Natural killer cell treated with Interleukin-12 subunit alpha and Interleukin-12 subunit beta and Interleukin-15 and Interleukin-18, amount 100 ng/mL, for 72 hours (primary cell): ENCODE results near the gene LCE1D. TPM values are rescaled to one million over a fixed set of nuclear protein-coding genes. Genes with fewer than 3 reads are reported as not detected.

Experiments
- ATAC-seq, 2 donors: fragments of 150-1000 bp; cut with Tn5 transposase in 1 of 2; sonication (Bioruptor Pico), chemical (Tn5 transposase) in 1 of 2; 2 replicates each; pipeline ENCODE4 v1.10.0; 2021
- DNase-seq: peaks from one replicate; pipeline ENCODE4 v3.0.0; 2022; ENCODE audit warnings: low spot score
- H3K27ac Mint-ChIP-seq, 2 donors: 1 replicate in 1 of 2; 2 replicates in 1 of 2; pipeline ENCODE4 v1.8.0; 2022; ENCODE audit warnings: mixed read lengths in 2 of 2, mild to moderate bottlenecking in 1 of 2, moderate library complexity in 1 of 2
- H3K27me3 Mint-ChIP-seq, 2 donors: 1 replicate in 1 of 2; 2 replicates in 1 of 2; pipeline ENCODE4 v1.8.0; 2022; ENCODE audit warnings: mixed read lengths in 2 of 2
- H3K36me3 Mint-ChIP-seq: one replicate; pipeline ENCODE4 v1.8.0; 2022; ENCODE audit warnings: mixed read lengths
- H3K4me1 Mint-ChIP-seq, 2 donors: 1 replicate in 1 of 2; 2 replicates in 1 of 2; pipeline ENCODE4 v1.8.0; 2022; ENCODE audit warnings: low read depth in 2 of 2, mixed read lengths in 2 of 2, mild to moderate bottlenecking in 1 of 2
- H3K4me3 Mint-ChIP-seq: one replicate; pipeline ENCODE4 v1.8.0; 2022; ENCODE audit warnings: mixed read lengths
- H3K9me3 Mint-ChIP-seq: 2 replicates; pipeline ENCODE4 v1.8.0; 2022; ENCODE audit warnings: mixed read lengths
- total RNA-seq, 2 donors: library from RNA; stranded (reverse); gene quantifications; one replicate each; pipeline ENCODE4 v1.2.3, GENCODE V29; 2022

The LCE1D gene
- total RNA-seq, 2 donors from 2014 or later: not detected

GRCh38 chr1:152776361-152776760, 20.2 kb upstream of the LCE1D start:
- Mint-ChIP-seq H3K27me3 (peaks cover 20 to 56% of the 10 kb centered on the region in 2 donors), H3K4me1 (no peaks in the 10 kb centered on the region), H3K4me3 (no peak overlapping the region), H3K36me3 (no peaks in the 10 kb centered on the region), H3K9me3 (no peaks in the 10 kb centered on the region), H3K27ac (no peak overlapping the region)
- DNase-seq (no peak), ATAC-seq (no peak)

GRCh38 chr1:152777510-152778137, 18.9 kb upstream of the LCE1D start:
- ATAC-seq (no peak), DNase-seq (no peak)
- no peak overlapping the region for H3K4me3 Mint-ChIP-seq
- no peaks in the 10 kb centered on the region for H3K4me1 Mint-ChIP-seq
- H3K27me3 Mint-ChIP-seq: peaks cover 17 to 49% of the 10 kb centered on the region in 2 donors
- H3K27ac Mint-ChIP-seq: no peak overlapping the region
- H3K36me3 Mint-ChIP-seq: no peaks in the 10 kb centered on the region
- no peaks in the 10 kb centered on the region for H3K9me3 Mint-ChIP-seq

GRCh38 chr1:152783095-152783494, 13.4 kb upstream of the LCE1D start:
- Mint-ChIP-seq H3K4me3 (no peak overlapping the region), H3K27ac (no peak overlapping the region), H3K4me1 (peaks cover 0 to 5% of the 10 kb centered on the region in 2 donors), H3K36me3 (no peaks in the 10 kb centered on the region), H3K27me3 (peaks cover 24 to 49% of the 10 kb centered on the region in 2 donors), H3K9me3 (no peaks in the 10 kb centered on the region)
- ATAC-seq: peak in 1 of 2 donors; percentile 53
- DNase-seq: no peak

- Mint-ChIP-seq H3K36me3 (no peaks in the 10 kb centered on the region), H3K9me3 (no peaks in the 10 kb centered on the region), H3K4me3 (no peak within 1 kb of the TSS), H3K27ac (no peak within 1 kb of the TSS), H3K4me1 (peaks cover 0 to 5% of the 10 kb centered on the region in 2 donors), H3K27me3 (peaks cover 20 to 58% of the 10 kb centered on the region in 2 donors)
- peak in 1 of 2 donors; percentile 40 for ATAC-seq
- DNase-seq: no peak
Observed at GRCh38 chr1:152786077-152786476, 10.4 kb upstream of the LCE1D start, which contains the start of gene LCE1E. Gene LCE1E, plus strand, starts transcription at chr1:152786257. Its CDS starts 1,043 bp downstream, at chr1:152787300.

GRCh38 chr1:152795686-152796085, 835 bp upstream of the LCE1D start:
- ATAC-seq (no peak), DNase-seq (no peak)
- Mint-ChIP-seq H3K27me3 (peaks cover 8 to 54% of the 10 kb centered on the region in 2 donors), H3K9me3 (no peaks in the 10 kb centered on the region), H3K4me3 (no peak overlapping the region), H3K27ac (no peak overlapping the region), H3K36me3 (no peaks in the 10 kb centered on the region), H3K4me1 (no peaks in the 10 kb centered on the region)

- Mint-ChIP-seq H3K27ac (no peak overlapping the region), H3K9me3 (no peaks in the 10 kb centered on the region), H3K4me3 (no peak overlapping the region), H3K4me1 (no peaks in the 10 kb centered on the region), H3K27me3 (peaks cover 20 to 46% of the 10 kb centered on the region in 2 donors), H3K36me3 (no peaks in the 10 kb centered on the region)
- no peak for DNase-seq
- no peak for ATAC-seq
Observed at GRCh38 chr1:152801333-152801732, 4.8 kb downstream of the LCE1D start.

GRCh38 chr1:152806576-152806975, 10.1 kb downstream of the LCE1D start, which contains the start of gene LCE1C:
Gene LCE1C, minus strand, starts transcription at chr1:152806651. Its CDS starts 1,173 bp downstream, at chr1:152805478.
- Mint-ChIP-seq H3K9me3 (no peaks in the 10 kb centered on the region), H3K27ac (no peak within 1 kb of the TSS), H3K4me3 (no peak within 1 kb of the TSS), H3K36me3 (no peaks in the 10 kb centered on the region), H3K4me1 (no peaks in the 10 kb centered on the region), H3K27me3 (peaks cover 18 to 39% of the 10 kb centered on the region in 2 donors)
- no peak for DNase-seq
- no peak for ATAC-seq

GRCh38 chr1:152811050-152811449, 14.5 kb downstream of the LCE1D start:
- peak in 1 of 2 donors; percentile 63 for ATAC-seq
- Mint-ChIP-seq H3K4me1 (no peaks in the 10 kb centered on the region), H3K4me3 (no peak overlapping the region), H3K27ac (no peak overlapping the region), H3K27me3 (peaks cover 5 to 25% of the 10 kb centered on the region in 2 donors), H3K9me3 (no peaks in the 10 kb centered on the region), H3K36me3 (no peaks in the 10 kb centered on the region)
- no peak for DNase-seq

GRCh38 chr1:152811671-152812070, 15.2 kb downstream of the LCE1D start, which contains the start of gene LCE1B:
Gene LCE1B, plus strand, starts transcription at chr1:152811971. Its CDS starts 476 bp downstream, at chr1:152812447.
- H3K4me1 Mint-ChIP-seq: no peaks in the 10 kb centered on the region
- H3K4me3 Mint-ChIP-seq: no peak within 1 kb of the TSS
- no peaks in the 10 kb centered on the region for H3K36me3 Mint-ChIP-seq
- H3K9me3 Mint-ChIP-seq: no peaks in the 10 kb centered on the region
- no peak within 1 kb of the TSS for H3K27ac Mint-ChIP-seq
- H3K27me3 Mint-ChIP-seq: peaks cover 5 to 29% of the 10 kb centered on the region in 2 donors
- ATAC-seq: no peak
- DNase-seq: no peak

- H3K27me3 Mint-ChIP-seq: peaks cover 16 to 28% of the 10 kb centered on the region in 2 donors
- H3K36me3 Mint-ChIP-seq: no peaks in the 10 kb centered on the region
- DNase-seq: no peak
- H3K27ac Mint-ChIP-seq: no peak overlapping the region
- H3K9me3 Mint-ChIP-seq: no peaks in the 10 kb centered on the region
- no peak for ATAC-seq
- no peaks in the 10 kb centered on the region for H3K4me1 Mint-ChIP-seq
- no peak overlapping the region for H3K4me3 Mint-ChIP-seq
Observed at GRCh38 chr1:152817309-152817708, 20.8 kb downstream of the LCE1D start.

GRCh38 chr1:152823294-152823693, 26.8 kb downstream of the LCE1D start:
- no peaks in the 10 kb centered on the region for H3K9me3 Mint-ChIP-seq
- ATAC-seq: no peak

GRCh38 chr1:152824964-152825363, 28.4 kb downstream of the LCE1D start:
- Mint-ChIP-seq H3K4me1 (no peaks in the 10 kb centered on the region), H3K4me3 (no peak overlapping the region), H3K27ac (no peak overlapping the region), H3K9me3 (no peaks in the 10 kb centered on the region), H3K27me3 (peaks cover 33 to 51% of the 10 kb centered on the region in 2 donors), H3K36me3 (no peaks in the 10 kb centered on the region)
- DNase-seq (no peak), ATAC-seq (peak in 1 of 2 donors; percentile 20)

More at GRCh38 chr1:152823294-152823693, 26.8 kb downstream of the LCE1D start:
- Mint-ChIP-seq H3K27ac (no peak overlapping the region), H3K4me3 (no peak overlapping the region), H3K4me1 (no peaks in the 10 kb centered on the region), H3K36me3 (no peaks in the 10 kb centered on the region), H3K27me3 (peaks cover 34 to 45% of the 10 kb centered on the region in 2 donors)
- no peak for DNase-seq

- no peak within 1 kb of the TSS for H3K27ac Mint-ChIP-seq
Observed at GRCh38 chr1:152827173-152827572, 30.7 kb downstream of the LCE1D start, which contains the start of gene LCE1A. Gene LCE1A, plus strand, starts transcription at chr1:152827473. Its CDS starts 0 bp downstream, at chr1:152827473.

GRCh38 chr1:152836870-152837269, 40.3 kb downstream of the LCE1D start:
- H3K27me3 Mint-ChIP-seq: peaks cover 12 to 30% of the 10 kb centered on the region in 2 donors
- H3K36me3 Mint-ChIP-seq: no peaks in the 10 kb centered on the region
- no peak for DNase-seq
- no peaks in the 10 kb centered on the region for H3K9me3 Mint-ChIP-seq
- H3K4me3 Mint-ChIP-seq: no peak overlapping the region
- no peak overlapping the region for H3K27ac Mint-ChIP-seq
- no peaks in the 10 kb centered on the region for H3K4me1 Mint-ChIP-seq
- ATAC-seq: no peak

More at GRCh38 chr1:152827173-152827572, 30.7 kb downstream of the LCE1D start, which contains the start of gene LCE1A:
- Mint-ChIP-seq H3K4me3 (no peak within 1 kb of the TSS), H3K4me1 (no peaks in the 10 kb centered on the region), H3K27me3 (peaks cover 30 to 64% of the 10 kb centered on the region in 2 donors), H3K9me3 (no peaks in the 10 kb centered on the region), H3K36me3 (no peaks in the 10 kb centered on the region)
- no peak for DNase-seq
- ATAC-seq: no peak
